Measurements from ENCODE around the gene CRTC3. TPM values are rescaled to one million over a fixed set of nuclear protein-coding genes. Genes with fewer than 3 reads are reported as not detected.

The CRTC3 gene
- total RNA-seq, 4 donors from 2014 or later = 26.9 to 54.5 (median 42.1) TPM

DNA sequence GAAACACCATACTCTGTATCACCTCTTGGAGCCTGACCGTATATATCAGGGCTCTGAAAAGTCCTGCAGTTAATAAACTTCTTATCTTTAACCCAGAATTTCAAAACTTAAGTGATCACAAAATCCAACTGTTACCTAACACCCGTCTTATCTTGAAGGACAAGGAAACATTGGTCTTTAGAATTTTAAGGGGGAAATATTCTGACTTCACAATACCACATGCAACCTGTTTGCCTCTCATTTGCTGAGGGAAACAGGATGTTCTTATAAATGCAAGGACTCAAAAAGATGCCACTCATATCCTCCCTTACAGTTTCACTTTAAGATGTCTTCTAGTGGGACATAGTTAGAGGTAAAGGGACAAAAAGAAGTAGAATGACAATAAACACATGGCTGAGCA lies 67.9 kb downstream of the CRTC3 start:
- TF ChIP-seq, protein P1, sequence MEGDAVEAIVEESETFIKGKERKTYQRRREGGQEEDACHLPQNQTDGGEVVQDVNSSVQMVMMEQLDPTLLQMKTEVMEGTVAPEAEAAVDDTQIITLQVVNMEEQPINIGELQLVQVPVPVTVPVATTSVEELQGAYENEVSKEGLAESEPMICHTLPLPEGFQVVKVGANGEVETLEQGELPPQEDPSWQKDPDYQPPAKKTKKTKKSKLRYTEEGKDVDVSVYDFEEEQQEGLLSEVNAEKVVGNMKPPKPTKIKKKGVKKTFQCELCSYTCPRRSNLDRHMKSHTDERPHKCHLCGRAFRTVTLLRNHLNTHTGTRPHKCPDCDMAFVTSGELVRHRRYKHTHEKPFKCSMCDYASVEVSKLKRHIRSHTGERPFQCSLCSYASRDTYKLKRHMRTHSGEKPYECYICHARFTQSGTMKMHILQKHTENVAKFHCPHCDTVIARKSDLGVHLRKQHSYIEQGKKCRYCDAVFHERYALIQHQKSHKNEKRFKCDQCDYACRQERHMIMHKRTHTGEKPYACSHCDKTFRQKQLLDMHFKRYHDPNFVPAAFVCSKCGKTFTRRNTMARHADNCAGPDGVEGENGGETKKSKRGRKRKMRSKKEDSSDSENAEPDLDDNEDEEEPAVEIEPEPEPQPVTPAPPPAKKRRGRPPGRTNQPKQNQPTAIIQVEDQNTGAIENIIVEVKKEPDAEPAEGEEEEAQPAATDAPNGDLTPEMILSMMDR (IDR thresholded peaks at IDR 0.05; ENCODE audit: low read depth) = no peak

- TF ChIP-seq, protein P1 (IDR thresholded peaks at IDR 0.05; ENCODE audit: low read depth) = no peak
These were observed 68.4 kb downstream of the CRTC3 start for GRCh38 chr15:90598031-90598577.

- TF ChIP-seq, protein P1 (IDR thresholded peaks at IDR 0.05; ENCODE audit: low read depth) = no peak
These were observed 69.0 kb downstream of the CRTC3 start for GRCh38 chr15:90598679-90599078.

- TF ChIP-seq, protein P1 (IDR thresholded peaks at IDR 0.05; ENCODE audit: low read depth) = no peak
These were observed 69.4 kb downstream of the CRTC3 start for GRCh38 chr15:90599116-90599515.

- TF ChIP-seq, protein P1 (IDR thresholded peaks at IDR 0.05; ENCODE audit: low read depth) = no peak
These were observed 69.9 kb downstream of the CRTC3 start for GRCh38 chr15:90599644-90600043.

DNA sequence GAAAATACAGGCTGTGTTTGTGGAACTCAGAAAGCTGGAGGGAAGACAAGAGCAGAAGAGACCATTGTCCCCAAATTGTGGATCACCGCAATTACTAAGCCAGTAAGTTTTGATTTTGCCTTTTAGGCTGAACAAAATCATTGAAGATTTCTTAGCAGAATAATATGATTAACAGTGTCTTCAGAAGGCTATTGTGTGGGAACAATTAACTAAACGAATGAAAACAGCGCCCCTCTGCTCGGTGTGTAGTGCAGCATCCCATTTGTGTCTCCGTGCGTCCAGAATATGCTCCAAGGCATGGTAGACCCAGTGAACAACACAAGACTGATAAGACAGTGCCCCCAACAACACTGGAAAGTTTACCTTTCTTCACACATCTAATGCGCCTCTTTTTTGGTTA lies 71.2 kb downstream of the CRTC3 start:
- TF ChIP-seq, protein P1 (IDR thresholded peaks at IDR 0.05; ENCODE audit: low read depth) = no peak

DNA sequence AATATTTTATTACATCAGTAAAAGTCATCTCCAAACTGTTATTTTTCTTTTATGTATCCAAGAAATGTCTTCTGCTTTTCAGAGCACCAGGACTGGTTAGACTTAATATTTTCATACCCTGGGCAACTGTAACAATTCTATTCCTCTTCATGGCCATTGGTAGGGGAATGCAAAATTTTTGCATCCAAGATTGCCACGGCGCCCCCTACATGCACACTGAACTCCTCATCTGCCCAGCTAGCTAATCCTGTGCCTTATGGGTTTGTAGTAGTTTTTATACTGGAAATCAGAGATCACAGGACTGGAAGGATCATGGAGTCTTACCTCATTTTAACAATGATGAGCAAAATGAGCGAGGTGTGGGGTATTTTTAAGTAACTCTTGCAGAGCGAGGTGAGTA lies 74.2 kb downstream of the CRTC3 start:
- TF ChIP-seq, protein P1 (IDR thresholded peaks at IDR 0.05; ENCODE audit: low read depth) = no peak

All from subcutaneous adipose tissue (tissue), 4 donors.